Endothelial cell of umbilical vein (primary cell): ENCODE data around the gene RALB. TPM values are rescaled to one million over a fixed set of nuclear protein-coding genes. Genes with fewer than 3 reads are reported as not detected.
"Not testable (repeated sequence)": the region's sequence is repeated elsewhere in the genome, so short reads cannot be mapped to it uniquely, and the experiment has no call there.

Source experiments
- BruUV-seq: library from RNA; stranded (reverse); fragments of 400-500 nt; replicated peaks from 2 replicates; lab custom pipeline; 2021; lab: Mats Ljungman, UMichigan
- CTCF ChIA-PET: fragments of 300-600, 350-600 bp; sonication (Branson Sonifier 250); formaldehyde crosslinking; loops from one replicate; lab custom pipeline; 2021; ENCODE audit warnings: antibody characterized with exemption, inconsistent platforms; lab: Charles Lee
- POLR2A ChIA-PET: fragments of 300-600, 350-600 bp; sonication (Branson Sonifier 250); formaldehyde crosslinking; loops from one replicate; lab custom pipeline; 2021; ENCODE audit warnings: antibody characterized with exemption, inconsistent platforms; lab: Charles Lee
- DNase-seq: peaks from one replicate; pipeline ENCODE4 v3.0.0-alpha.2; 2011; ENCODE audit warnings: low read depth, low spot score
- FAIRE-seq: peaks from 2 replicates; lab custom pipeline; 2011; peaks lifted over from hg19 to GRCh38; lab: Jason Lieb, UNC
- H2AFZ ChIP-seq: 2 replicates; pipeline ENCODE4 v1.6.0; 2012; ENCODE audit warnings: low read depth, low read length, control low read depth, inconsistent platforms
- H3K27ac ChIP-seq: 2 replicates; pipeline ENCODE4 v1.5.1; 2011; ENCODE audit warnings: low read depth, mild to moderate bottlenecking, control low read depth, low read length, moderate library complexity; ENCODE audit not compliant: insufficient read depth
- H3K27me3 ChIP-seq, 2 experiments: 2 replicates each; pipeline versions ENCODE4 v1.6.0 to v1.6.1; 2011; ENCODE audit warnings: low read length in 2 of 2, mixed read lengths in 1 of 2; ENCODE audit not compliant: control insufficient read depth in 2 of 2, insufficient read depth in 2 of 2
- H3K36me3 ChIP-seq, 2 experiments: 2 replicates in 1 of 2; 3 replicates in 1 of 2; pipeline ENCODE4 v1.5.1; 2011; ENCODE audit warnings: low read length in 2 of 2, mild to moderate bottlenecking in 1 of 2, moderate library complexity in 1 of 2; ENCODE audit not compliant: control insufficient read depth in 2 of 2, insufficient read depth in 2 of 2; ENCODE audit errors: extremely low read depth in 1 of 2
- H3K4me1 ChIP-seq: 3 replicates; pipeline ENCODE4 v1.5.1; 2011; ENCODE audit warnings: mild to moderate bottlenecking, low read length; ENCODE audit not compliant: control insufficient read depth, insufficient read depth; ENCODE audit errors: extremely low read depth
- H3K4me2 ChIP-seq: 2 replicates; pipeline ENCODE4 v1.6.1; 2011; ENCODE audit warnings: low read length, control low read depth, mixed read lengths; ENCODE audit not compliant: insufficient read depth
- H3K4me3 ChIP-seq, 3 experiments: fragments of 200-600 bp in 1 of 3; sonication (generic), shearing (Covaris generic) in 1 of 3; replicated peaks in 1 of 3; 2 replicates each; pipeline ENCODE4 v1.5.1; 2011 to 2016; ENCODE audit warnings: control low read depth in 3 of 3, low read length in 3 of 3, mild to moderate bottlenecking in 2 of 3, inconsistent platforms in 1 of 3, low read depth in 1 of 3, moderate library complexity in 1 of 3; ENCODE audit not compliant: insufficient read depth in 1 of 3
- H3K79me2 ChIP-seq: 2 replicates; pipeline ENCODE4 v1.6.0; 2012; ENCODE audit warnings: low read length, inconsistent platforms; ENCODE audit not compliant: control insufficient read depth, insufficient read depth
- H3K9ac ChIP-seq: replicated peaks from 2 replicates; pipeline ENCODE3; 2011; ENCODE audit warnings: low read length, control low read depth; ENCODE audit not compliant: insufficient read depth; ENCODE audit errors: extremely low read depth
- H3K9me1 ChIP-seq: replicated peaks from 3 replicates; pipeline ENCODE4 v1.6.0; 2011; ENCODE audit warnings: mild to moderate bottlenecking, low read length; ENCODE audit not compliant: control insufficient read depth, insufficient read depth; ENCODE audit errors: extremely low read depth
- H3K9me3 ChIP-seq: replicated peaks from 2 replicates; pipeline ENCODE4 v1.5.1; 2012; ENCODE audit warnings: low read length, inconsistent platforms; ENCODE audit not compliant: control insufficient read depth, insufficient read depth
- H4K20me1 ChIP-seq: replicated peaks from 2 replicates; pipeline ENCODE3; 2011; ENCODE audit warnings: mild to moderate bottlenecking, low read length; ENCODE audit not compliant: control insufficient read depth, insufficient read depth; ENCODE audit errors: extremely low read depth
- EZH2 ChIP-seq: IDR thresholded peaks from 2 replicates; pipeline ENCODE4 v1.6.1; 2012; ENCODE audit warnings: borderline replicate concordance, low read depth, mild to moderate bottlenecking, moderate library complexity, low read length, inconsistent platforms; ENCODE audit not compliant: severe bottlenecking
- FOS ChIP-seq: IDR thresholded peaks from 2 replicates; pipeline ENCODE4 v1.6.1; 2011; ENCODE audit warnings: mild to moderate bottlenecking, low read length, moderate library complexity, borderline replicate concordance; ENCODE audit not compliant: insufficient read depth
- GATA2 ChIP-seq: IDR thresholded peaks from 2 replicates; pipeline ENCODE4 v1.7.0; 2011; ENCODE audit warnings: low read depth, mild to moderate bottlenecking, moderate library complexity, mixed read lengths, low read length; ENCODE audit not compliant: insufficient read length, insufficient read depth
- JUN ChIP-seq: IDR thresholded peaks from 2 replicates; pipeline ENCODE4 v1.6.1; 2011; ENCODE audit warnings: borderline replicate concordance, low read depth; ENCODE audit not compliant: insufficient read length, insufficient read depth
- MYC ChIP-seq: IDR thresholded peaks from one replicate; pipeline ENCODE4 v1.6.1; 2011; ENCODE audit warnings: mild to moderate bottlenecking, low read depth, low read length
- POLR2A ChIP-seq: IDR thresholded peaks from 2 replicates; pipeline ENCODE4 v1.6.1; 2012; ENCODE audit warnings: low read depth, mild to moderate bottlenecking, control low read depth, low read length
- POLR2AphosphoS5 ChIP-seq: IDR thresholded peaks from 2 replicates; pipeline ENCODE4 v1.6.1; 2012; ENCODE audit warnings: low read depth, mild to moderate bottlenecking, control low read depth, low read length, moderate library complexity; ENCODE audit not compliant: insufficient read depth
- dilution Hi-C: fragments of 300-500 bp; cut with MboI; formaldehyde crosslinking; loops from one replicate; pipeline ENCODE4 v1.15.0; 2019; ENCODE audit warnings: low sequenced_read_pairs; ENCODE audit not compliant: extremely low pct_ligation_motif_present
- intact Hi-C: fragments of 100-400 bp; cut with micrococcal nuclease; formaldehyde crosslinking; loops from one replicate; pipeline ENCODE4 v1.10.0; 2022
- polyA plus RNA-seq, 4 experiments: library from polyadenylated mRNA; depleted of rRNA in 3 of 4; stranded (reverse) in 3 of 4; unstranded in 1 of 4; fragments of >200 nt; gene quantifications; 2 replicates each; pipeline versions ENCODE4 v1.2.1 to v1.2.3, GENCODE V29; 2011 to 2012; ENCODE audit warnings: missing spikeins in 1 of 4
- total RNA-seq: library from RNA; stranded (reverse); gene quantifications from 2 replicates; pipeline ENCODE4 v1.2.3, GENCODE V29; 2021
- TF ChIP-seq, protein P1 (sequence below), 2 donors: IDR thresholded peaks; 1 replicate in 1 of 2; 2 replicates in 1 of 2; pipeline ENCODE4 v1.5.1; 2011; ENCODE audit warnings: low read length in 2 of 2, mild to moderate bottlenecking in 2 of 2, moderate library complexity in 2 of 2, control low read depth in 1 of 2, inconsistent platforms in 1 of 2, low read depth in 1 of 2; ENCODE audit not compliant: insufficient read depth in 1 of 2; ENCODE audit errors: extremely low read depth in 1 of 2
- TF ChIP-seq, protein P2 (sequence below): IDR thresholded peaks from 2 replicates; pipeline ENCODE4 v1.6.1; 2011; ENCODE audit not compliant: insufficient read depth, insufficient read length

RALB gene
- total and polyA plus RNA-seq, 2 donors (not counting 3 experiments of a cell fraction or from before 2014, with no cell fraction given), result 105 to 115 TPM

DNA sequence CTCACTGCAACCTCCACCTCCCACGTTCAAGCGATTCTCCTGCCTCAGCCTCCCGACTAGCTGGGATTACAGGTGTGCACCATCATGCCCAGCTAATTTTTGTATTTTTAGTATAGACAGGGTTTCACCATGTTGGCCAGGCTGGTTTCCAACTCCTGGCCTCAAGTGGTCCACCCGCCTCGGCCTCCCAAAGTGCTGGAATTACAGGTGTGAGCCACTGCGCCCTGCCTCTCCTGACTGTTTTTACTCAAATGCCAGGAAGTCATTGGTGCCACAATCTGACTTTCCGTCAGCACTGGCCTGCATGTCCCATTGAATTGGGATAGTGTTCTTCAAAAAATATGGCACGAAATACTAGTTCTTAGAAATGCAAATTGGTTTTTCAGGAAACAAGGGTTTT, 58.2 kb downstream of the RALB start:
- POLR2A ChIA-PET, H3K9me3 ChIP-seq, H3K36me3 ChIP-seq, H3K9me1 ChIP-seq, FAIRE-seq, H4K20me1 ChIP-seq, H3K27ac ChIP-seq, DNase-seq, H3K79me2 ChIP-seq, H3K4me2 ChIP-seq, H3K4me3 ChIP-seq, H2AFZ ChIP-seq, H3K9ac ChIP-seq, dilution Hi-C loops, H3K27me3 ChIP-seq, BruUV-seq: not testable (repeated sequence)
- intact Hi-C loops, result loop anchor here (5.0 to 10.0 kb wide), 3 partner anchors 296 to 554 kb away; partner anchors contain the start of genes EPB41L5 and PTPN4
- CTCF ChIA-PET, result interaction anchor here (1.1 to 5.0 kb wide), 3 partner anchors 104 to 371 kb away, joined by 6 to 56 read pairs (median 42); no protein-coding TSS in a partner anchor
- peaks cover 16% of the 10 kb centered on the region for H3K4me1 ChIP-seq

DNA sequence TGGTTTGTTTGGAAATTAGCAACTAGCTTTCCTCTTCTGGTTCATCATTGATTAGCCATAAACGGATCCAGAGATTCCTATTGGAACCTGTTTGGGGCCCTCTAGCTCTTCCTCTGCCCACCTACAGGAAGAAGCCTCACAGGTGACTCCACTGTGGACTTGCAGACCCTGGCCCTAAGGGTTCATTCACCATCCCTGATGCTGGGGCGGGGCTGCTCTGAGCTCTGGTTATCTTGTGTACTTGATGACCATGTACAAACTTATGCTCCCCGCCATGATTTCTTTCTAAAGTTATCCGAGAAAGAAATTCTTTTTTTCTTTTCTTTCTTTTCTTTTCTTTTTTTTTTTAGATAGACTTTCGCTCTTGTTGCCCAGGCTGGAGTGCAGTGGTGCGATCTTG, 59.4 kb downstream of the RALB start:
- no peak overlapping the region for H3K9ac ChIP-seq
- no peaks in the 10 kb centered on the region for H3K27me3 ChIP-seq
- H3K4me3 ChIP-seq, result no peak overlapping the region
- H3K9me1 ChIP-seq, result no peaks in the 10 kb centered on the region
- no peaks in the 10 kb centered on the region for H4K20me1 ChIP-seq
- H3K4me1 ChIP-seq, result peaks cover 16% of the 10 kb centered on the region
- H3K4me2 ChIP-seq, result no peak overlapping the region
- DNase-seq, result no peak
- POLR2A ChIA-PET, result no interaction called here
- intact Hi-C loops (loop anchor here (2.0 to 10.0 kb wide), 4 partner anchors 297 to 609 kb away; partner anchors contain the start of genes EPB41L5 and PTPN4), dilution Hi-C loops (no loop called here)
- no peak overlapping the region for H2AFZ ChIP-seq
- no peak overlapping the region for H3K27ac ChIP-seq
- TF ChIP-seq MYC (no peak), POLR2A (no peak), POLR2AphosphoS5 (no peak), JUN (no peak), GATA2 (no peak), FOS (no peak), EZH2 (no peak)
- TF ChIP-seq, protein P1, sequence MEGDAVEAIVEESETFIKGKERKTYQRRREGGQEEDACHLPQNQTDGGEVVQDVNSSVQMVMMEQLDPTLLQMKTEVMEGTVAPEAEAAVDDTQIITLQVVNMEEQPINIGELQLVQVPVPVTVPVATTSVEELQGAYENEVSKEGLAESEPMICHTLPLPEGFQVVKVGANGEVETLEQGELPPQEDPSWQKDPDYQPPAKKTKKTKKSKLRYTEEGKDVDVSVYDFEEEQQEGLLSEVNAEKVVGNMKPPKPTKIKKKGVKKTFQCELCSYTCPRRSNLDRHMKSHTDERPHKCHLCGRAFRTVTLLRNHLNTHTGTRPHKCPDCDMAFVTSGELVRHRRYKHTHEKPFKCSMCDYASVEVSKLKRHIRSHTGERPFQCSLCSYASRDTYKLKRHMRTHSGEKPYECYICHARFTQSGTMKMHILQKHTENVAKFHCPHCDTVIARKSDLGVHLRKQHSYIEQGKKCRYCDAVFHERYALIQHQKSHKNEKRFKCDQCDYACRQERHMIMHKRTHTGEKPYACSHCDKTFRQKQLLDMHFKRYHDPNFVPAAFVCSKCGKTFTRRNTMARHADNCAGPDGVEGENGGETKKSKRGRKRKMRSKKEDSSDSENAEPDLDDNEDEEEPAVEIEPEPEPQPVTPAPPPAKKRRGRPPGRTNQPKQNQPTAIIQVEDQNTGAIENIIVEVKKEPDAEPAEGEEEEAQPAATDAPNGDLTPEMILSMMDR (IDR thresholded peaks at IDR 0.05; ENCODE audit: extremely low read depth in 1 of 2, insufficient read depth in 1 of 2, low read depth in 1 of 2, low read length in 2 of 2), result no peak
- TF ChIP-seq, protein P2, sequence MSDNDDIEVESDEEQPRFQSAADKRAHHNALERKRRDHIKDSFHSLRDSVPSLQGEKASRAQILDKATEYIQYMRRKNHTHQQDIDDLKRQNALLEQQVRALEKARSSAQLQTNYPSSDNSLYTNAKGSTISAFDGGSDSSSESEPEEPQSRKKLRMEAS, result no peak
- no peaks in the 10 kb centered on the region for H3K9me3 ChIP-seq
- no peaks in the 10 kb centered on the region for H3K36me3 ChIP-seq
- CTCF ChIA-PET, result interaction anchor here (0.8 to 5.0 kb wide), 18 partner anchors 10 to 609 kb away, joined by 3 to 71 read pairs (median 10); partner anchors contain the start of gene RALB
- no peak for FAIRE-seq
- H3K79me2 ChIP-seq, result no peaks in the 10 kb centered on the region
- BruUV-seq, result no TSS peak
